GM19328 (cell line): ENCODE measurements around the gene CDH8.

Experiments used
- ATAC-seq: cut with Tn5 transposase; IDR thresholded peaks from one replicate; pipeline ENCODE4 v1.9.1; 2021; ENCODE audit warnings: mild to moderate bottlenecking, moderate library complexity; ENCODE audit not compliant: unreplicated experiment

CDH8 gene

DNA sequence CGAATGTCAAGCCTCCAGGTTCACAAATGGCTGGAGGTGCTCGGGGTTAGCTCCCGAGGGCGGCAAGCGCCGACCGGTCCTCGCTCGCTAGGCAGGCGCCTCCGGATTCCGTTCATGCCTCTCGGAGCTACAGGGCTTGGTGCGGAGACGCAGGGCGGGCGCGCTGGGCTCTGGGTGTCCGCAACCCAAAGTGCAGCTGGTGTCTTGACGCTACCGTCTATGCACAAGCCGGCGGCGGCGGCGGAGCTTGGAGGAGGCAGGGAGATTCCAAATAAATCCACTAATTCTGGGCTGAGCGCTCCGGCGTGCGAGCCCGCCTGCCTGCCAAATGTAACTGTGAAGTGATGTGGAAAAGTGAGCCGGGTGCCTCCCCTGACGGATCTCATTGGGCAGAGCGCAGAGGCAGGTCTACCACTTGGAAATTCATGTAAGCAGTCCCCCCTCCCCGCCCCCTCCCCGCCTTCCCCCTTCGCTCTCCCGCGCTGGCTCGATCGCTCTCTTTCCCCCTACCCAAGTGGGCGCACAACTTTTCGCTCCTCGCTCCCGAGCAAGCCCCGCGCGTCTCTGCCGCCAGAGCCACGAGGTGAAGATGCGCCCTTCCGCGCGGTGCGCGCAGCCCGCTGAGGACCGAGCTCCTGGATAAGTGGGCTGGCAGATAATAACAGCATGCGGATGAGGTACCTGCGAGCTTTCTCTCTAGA is at the start of gene CDH8:
CDH8 (minus strand) TSS at position 338 of the 701 bp plus-strand sequence. CDS start 15,035 bp downstream, outside the sequence.
- no peak for ATAC-seq

- no peak for ATAC-seq
Observed at GRCh38 chr16:62079236-62079635, 43.0 kb upstream of the CDH8 start.

GRCh38 chr16:62077998-62078397 is 41.8 kb upstream of the CDH8 start:
- ATAC-seq: no peak

GRCh38 chr16:62076886-62077285 is 40.6 kb upstream of the CDH8 start:
- no peak for ATAC-seq

DNA sequence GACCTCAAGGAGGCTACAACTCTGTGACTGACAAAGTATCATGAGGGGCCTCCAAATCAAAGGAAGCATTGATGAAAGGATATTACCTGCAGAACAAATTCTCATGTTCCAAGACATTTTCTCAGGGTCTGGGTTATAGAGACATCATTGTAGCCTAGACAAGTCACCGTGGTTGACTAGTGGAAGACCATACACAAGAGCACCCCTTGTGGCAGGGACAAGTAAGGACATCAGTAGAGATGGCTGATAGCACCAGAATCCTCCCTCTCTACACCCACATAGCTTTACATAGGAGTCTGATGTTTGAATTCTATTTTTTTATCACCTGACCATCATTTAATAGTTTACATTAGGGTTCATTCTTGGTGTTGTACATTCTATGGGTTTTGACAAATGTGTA is 32.5 kb upstream of the CDH8 start:
- no peak for ATAC-seq

DNA sequence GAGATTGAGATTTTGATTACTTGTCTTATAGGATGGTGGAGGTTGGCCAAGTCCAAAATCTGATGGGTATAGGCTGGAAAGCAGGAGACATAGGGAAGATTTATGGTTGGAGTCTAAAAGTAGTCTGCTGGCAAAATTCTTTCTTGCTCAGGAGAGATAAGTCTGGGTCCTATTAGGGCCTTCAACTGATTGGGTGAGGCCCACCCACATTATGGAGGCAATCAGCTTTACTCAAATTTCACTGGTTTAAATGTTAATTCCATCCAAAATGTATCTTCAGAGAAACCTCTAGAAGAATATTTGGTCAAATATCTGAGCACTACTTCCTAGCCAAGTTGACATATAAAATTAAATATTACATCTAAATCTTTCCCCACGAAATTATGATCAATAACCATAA is 31.7 kb upstream of the CDH8 start:
- ATAC-seq: no peak

GRCh38 chr16:62067182-62067581 is 30.9 kb upstream of the CDH8 start:
- ATAC-seq: no peak

DNA sequence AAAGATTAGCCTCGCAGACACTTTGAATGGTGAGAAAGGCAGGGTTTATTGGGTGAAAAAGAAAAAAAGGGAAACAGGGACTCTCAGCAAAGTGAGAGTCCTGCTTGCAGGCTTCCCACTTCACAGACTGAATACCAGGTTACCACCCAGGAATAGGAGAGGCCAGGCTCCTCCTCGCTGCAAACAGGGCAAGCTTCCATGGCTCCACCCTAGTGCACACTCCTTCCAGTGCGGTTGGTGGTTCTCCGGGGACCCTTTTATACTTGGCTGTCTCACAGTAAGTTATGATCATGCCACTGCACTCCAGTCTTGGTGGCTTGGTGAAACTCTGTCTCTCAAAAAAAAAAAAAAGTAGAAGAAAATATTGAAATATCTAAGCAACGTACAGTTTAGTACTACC is 30.5 kb upstream of the CDH8 start:
- ATAC-seq: no peak

GRCh38 chr16:62064173-62064572 is 27.9 kb upstream of the CDH8 start:
- ATAC-seq: no peak

- no peak for ATAC-seq
Observed at GRCh38 chr16:62060089-62060488, 23.9 kb upstream of the CDH8 start.

DNA sequence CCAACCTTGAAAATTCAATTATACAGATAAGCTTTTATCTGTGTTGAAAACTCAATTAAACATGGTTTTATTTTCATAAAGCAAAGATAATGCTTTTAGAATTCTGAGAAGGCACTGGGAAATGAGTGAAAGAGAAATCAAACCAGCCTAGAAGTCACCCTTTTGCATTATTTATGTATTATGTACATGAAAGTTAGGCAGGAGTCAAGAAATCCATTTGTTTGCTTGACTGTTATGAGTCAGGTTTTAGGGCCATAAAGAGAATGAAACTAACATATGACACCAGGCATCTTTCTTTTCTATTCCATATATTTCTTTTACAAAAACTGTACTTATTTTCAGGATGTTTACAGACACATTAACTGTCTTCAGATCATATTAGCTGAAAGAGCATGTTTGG is 23.3 kb upstream of the CDH8 start:
- ATAC-seq: no peak

DNA sequence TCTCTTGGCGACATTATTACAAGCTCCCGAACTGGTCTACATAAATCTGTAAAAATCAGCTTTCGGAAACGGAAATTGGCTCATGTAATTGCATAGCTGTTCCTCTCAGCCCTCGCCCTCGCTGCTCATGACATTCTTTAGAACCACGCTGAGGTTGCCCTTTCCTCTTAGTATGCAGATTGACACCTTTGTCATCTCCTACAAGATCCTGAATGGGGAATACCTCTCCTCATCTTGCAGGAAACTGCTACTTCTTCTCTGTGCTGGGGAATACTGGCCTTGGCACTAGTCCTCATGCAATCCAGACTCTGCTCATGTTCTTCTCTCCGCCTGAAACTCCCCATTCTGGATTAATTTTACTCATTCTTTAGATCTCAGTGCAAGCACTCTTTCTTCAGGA is 22.2 kb upstream of the CDH8 start:
- no peak for ATAC-seq

DNA sequence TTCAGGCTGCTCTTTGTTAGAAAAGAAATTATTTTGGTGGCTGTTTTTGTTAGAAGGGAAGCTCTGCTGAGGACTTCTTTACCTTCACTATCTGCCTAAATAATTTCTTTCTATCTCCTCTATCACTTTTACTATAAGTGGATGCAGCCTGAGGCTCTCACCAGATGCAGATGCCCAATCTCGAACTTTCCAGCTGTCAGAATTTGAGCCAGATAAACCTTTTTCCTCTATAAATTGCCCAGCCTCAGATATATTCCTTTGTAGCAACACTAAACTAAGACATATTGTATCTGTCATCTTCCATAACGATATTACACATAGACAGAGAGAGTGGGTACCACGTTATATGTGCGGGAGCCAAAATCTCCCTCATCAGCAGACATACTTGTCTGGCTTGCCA is 15.7 kb upstream of the CDH8 start:
- ATAC-seq: no peak

GRCh38 chr16:62050793-62051192 is 14.6 kb upstream of the CDH8 start:
- ATAC-seq: no peak

GRCh38 chr16:62046801-62047200 is 10.6 kb upstream of the CDH8 start:
- no peak for ATAC-seq

DNA sequence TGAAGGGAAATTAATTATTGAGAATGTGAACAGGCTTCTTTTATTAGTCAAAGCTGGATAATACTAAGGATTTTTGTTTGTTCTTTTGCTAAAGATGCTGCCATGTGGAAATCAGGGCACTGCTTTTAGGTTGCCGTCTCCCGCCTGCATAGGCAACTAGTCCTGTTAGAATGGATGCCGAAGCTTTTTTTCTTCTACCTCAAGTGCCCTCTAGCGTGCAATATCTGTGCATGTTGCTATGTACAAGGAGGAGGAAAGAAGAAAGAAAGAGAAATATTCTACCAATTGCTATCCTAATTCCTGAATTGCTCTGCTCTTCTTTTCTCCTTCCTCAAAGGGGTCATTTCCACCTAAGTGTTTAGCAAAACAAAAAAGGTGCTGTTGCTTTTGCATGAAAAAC is 5.2 kb upstream of the CDH8 start:
- no peak for ATAC-seq

GRCh38 chr16:62038646-62039045 is 2.4 kb upstream of the CDH8 start:
- ATAC-seq: no peak

DNA sequence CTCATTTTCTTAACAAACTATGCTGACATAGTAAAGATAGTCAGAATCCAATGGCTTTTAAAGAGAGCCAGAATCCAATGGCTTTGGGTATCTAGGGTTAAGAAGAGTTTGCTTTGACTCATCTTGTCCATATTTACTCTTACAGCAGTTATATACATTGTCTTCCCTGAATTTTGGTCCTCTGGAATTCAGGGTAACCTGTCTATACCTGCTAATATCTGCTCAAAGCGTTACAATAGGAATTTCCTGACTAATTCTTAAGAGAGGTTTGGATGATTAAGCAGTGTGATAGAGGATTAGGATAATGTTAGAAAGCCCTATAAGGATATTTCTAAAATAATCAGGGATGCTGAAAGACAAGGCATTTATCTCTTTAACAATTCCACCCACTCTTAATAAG is 2.0 kb upstream of the CDH8 start:
- ATAC-seq: no peak

- no peak for ATAC-seq
Observed at GRCh38 chr16:62036802-62037135, 531 bp upstream of the CDH8 start.

DNA sequence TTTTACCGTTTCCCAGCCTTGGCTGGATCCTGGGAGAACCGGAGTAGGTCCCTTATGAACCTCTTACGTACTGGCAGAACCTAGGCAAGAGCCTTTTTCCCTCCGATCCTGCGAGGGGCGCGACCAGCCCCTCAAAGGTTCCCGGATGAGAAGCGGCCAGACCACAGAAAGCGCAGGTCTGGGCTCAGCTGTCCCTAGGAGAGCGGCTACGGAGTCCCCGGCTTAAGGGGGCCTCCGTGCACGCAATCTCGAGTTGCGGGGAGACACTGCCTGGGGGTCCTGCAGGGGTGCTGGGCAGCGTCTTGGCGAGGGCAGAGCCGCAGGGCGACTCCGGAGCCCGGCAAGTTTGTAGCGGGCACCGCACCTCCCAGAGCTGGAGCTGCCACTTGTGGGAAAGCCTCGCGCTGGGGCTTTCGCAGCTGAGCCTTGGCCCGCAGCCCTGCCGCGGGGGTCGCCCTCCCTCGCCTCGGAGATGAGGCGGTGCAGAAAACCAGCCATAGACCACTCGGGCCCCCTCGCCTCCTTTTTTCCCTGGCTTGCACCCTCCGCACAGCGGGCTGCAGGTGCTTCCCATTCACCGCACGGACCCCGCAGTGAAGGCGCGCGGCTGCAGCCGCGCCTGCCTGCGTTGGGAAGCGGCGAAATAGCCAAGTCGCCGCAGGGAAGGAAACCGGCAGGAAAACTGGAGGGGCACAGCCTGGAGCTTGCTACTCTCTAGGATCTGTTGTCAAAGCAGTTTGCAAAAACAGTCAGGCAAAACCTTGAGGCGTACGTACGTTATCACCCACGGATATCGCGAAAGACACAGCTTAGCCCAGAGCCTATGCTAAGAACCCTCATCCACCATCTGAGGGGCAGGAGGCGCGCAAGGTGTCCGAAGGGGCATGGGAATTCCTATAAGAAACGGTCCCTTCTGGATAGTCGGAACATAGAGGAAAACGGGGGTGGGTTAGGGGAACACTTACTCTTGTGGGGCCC is 834 bp downstream of the CDH8 start:
- no peak for ATAC-seq

DNA sequence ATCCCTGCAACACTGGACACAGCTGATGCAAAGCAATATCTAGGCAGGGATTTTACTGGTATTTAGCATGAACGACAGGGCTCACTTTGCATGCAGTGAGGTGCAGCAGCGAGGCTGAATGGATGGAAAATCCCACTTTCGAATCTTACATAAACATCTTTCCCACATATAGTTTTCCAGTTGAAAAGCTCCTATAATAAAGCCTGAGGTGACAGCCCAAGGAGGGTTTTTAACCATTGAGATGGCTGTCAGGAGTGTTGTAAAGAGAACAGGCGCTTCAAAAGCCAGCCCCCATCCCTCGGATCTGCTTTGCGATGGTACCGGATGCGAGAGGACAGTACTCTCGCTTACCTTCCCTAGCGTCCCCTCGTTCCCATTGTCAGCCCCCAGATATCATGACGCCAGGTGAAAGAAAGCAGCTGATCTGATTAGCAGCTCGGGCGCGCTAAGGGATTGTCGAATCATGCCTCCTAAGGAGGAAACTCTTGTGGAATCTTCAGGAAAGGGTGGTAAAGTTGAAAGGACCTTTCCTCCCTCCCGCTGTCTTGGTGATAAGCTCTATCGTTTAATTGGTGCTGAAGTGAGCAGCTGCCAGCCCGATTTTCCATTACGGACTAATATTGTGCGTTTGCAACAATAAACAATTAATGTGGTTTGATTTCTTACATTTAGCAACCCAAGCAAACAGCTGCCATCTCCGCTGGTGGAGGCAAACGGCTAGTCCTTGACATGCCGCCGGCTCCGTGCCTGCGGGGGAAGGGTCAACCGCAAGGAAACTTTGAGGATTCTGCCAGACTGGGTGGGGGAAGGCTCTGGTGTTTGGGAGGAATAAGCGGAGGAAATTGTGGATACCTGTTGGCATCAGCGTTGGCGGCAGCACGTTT is 1.8 kb downstream of the CDH8 start:
- ATAC-seq: no peak
